ENCODE results near the gene PGLYRP1.
A peak's percentile ranks its signal among the peaks of the same experiment; 100 is the strongest.

Gene PGLYRP1

DNA sequence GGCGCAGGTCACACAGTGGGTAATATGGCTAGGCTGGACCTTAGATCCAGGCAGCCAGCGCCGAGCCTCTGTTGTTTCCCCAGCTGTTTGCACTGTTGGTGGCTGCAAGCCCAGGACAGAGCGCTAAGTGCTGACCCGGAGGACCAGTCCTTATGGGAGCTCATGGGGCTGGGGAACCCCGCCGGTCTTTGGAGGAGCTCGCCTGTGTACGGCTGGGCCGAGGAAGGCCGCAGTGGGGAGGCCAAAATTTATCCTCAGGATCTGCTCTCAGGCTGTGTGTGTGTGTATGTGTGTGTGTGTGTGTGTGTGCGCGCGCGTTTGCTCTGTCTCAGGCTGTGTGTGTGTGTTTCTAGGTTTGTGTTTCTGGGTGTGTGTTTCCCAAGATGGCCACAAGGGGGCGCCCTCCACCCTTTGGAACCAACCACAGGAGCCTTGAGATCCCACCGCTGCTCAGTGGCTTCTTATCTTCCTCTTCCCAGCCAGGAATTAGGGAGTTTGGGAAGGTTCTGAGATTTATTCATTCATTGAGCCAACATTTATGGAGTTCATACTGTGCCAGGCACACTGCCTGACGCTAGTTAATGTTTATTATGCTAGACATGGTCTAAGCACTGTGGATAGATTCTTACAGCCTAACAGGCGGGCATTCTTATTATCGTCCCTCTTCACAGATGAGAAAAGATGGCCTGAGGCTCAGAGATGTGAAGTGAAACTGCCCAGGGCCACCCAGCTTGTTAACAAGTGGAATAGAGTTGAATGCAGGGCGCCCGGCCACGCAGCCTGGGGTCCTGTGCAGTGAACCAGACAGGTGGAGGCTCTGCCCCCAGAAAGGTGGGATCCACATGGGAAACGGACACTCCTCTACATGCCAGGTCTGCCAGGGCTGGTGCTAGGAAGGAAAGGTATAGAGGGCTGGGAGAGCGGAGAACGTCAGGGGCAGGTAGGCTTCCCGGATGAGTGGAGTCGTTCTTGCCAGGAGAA lies 13.0 kb downstream of the PGLYRP1 start:
- Histone ChIP-seq H2AFZ (ENCODE audit: low read depth) (no peak overlapping the region), H3K4me3 (IDR thresholded peaks at IDR 0.05; ENCODE audit: insufficient read depth, low read depth, low read length) (no peak overlapping the region), H3K36me3 (ENCODE audit: insufficient read depth) (no peaks in the 10 kb centered on the region), H3K4me1 (ENCODE audit: low read depth, poor library complexity, severe bottlenecking) (no peaks in the 10 kb centered on the region), H3K4me2 (no peak overlapping the region), H4K20me1 (ENCODE audit: insufficient read depth) (no peaks in the 10 kb centered on the region), H3K79me2 (ENCODE audit: insufficient read depth, low read depth) (no peaks in the 10 kb centered on the region), H3K27ac (no peak overlapping the region), H3K27me3 (ENCODE audit: insufficient read depth, low read depth) (no peaks in the 10 kb centered on the region; the same call in 1 of the 2 replicates), H3K9ac (no peak overlapping the region)
- peak; percentile 98 for TF ChIP-seq CTCF (conservative IDR thresholded peaks at IDR 0.05; ENCODE audit: low read depth, low read length)

DNA sequence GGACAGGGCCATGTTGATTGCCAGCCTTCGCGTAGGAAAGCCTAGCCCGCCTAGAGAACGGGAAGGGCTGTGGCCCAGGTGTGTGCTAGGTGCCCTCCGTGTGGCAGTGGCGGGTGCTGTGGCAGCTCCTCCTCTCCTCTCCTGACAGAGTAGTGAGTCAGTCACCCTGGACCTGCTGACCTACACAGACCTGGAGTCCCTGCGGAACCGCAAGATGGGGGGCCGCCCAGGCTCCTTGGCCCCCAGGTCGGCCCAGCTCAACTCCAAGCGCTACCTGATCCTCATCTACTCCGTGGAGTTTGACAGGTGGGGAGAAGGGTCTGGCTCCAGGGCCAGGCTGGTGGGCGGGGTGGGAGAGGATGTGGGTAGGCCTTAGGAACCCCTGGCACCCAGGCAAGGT lies 16.4 kb downstream of the PGLYRP1 start:
- H3K9ac ChIP-seq: no peak overlapping the region
- no peak overlapping the region for H3K4me2 ChIP-seq
- H2AFZ ChIP-seq (ENCODE audit: low read depth): no peak overlapping the region
- H3K36me3 ChIP-seq (ENCODE audit: insufficient read depth): no peaks in the 10 kb centered on the region
- no peak overlapping the region for H3K27ac ChIP-seq
- no peaks in the 10 kb centered on the region for H3K79me2 ChIP-seq (ENCODE audit: insufficient read depth, low read depth)
- no peak for TF ChIP-seq CTCF (conservative IDR thresholded peaks at IDR 0.05; ENCODE audit: low read depth, low read length)
- H3K4me3 ChIP-seq (IDR thresholded peaks at IDR 0.05; ENCODE audit: insufficient read depth, low read depth, low read length): no peak overlapping the region
- no peaks in the 10 kb centered on the region for H3K4me1 ChIP-seq (ENCODE audit: low read depth, poor library complexity, severe bottlenecking)
- no peaks in the 10 kb centered on the region for H4K20me1 ChIP-seq (ENCODE audit: insufficient read depth)
- H3K27me3 ChIP-seq (ENCODE audit: insufficient read depth, low read depth): no peaks in the 10 kb centered on the region

DNA sequence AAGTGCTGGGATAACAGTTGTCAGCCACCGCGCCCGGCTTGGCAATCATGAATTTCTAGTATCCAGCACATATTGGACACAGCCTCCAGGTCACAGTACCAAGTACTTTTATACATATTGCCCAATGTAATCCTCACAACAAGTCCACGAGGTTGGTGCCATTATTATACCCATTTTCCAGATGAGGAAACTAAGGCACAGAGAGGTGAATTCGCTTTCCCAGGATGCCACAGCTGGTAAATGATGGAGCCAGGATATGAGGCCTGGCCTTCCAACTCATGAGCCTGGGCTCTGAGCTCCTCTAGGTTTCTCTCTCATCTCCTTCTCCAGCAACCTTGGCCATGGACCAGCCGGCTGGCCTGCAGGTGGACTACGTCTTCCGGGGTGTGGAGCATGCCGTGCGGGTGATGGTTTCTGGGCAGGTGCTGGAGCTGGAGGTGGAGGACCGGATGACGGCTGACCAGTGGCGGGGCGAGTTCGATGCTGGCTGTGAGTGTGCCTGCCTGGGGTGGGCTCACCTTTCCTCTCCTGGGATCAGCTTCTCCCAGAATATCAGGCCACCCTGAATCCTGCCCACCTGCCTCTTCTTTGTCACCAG lies 20.1 kb downstream of the PGLYRP1 start:
- no peak overlapping the region for H3K27ac ChIP-seq
- no peaks in the 10 kb centered on the region for H3K36me3 ChIP-seq (ENCODE audit: insufficient read depth)
- H2AFZ ChIP-seq (ENCODE audit: low read depth): no peak overlapping the region
- H3K79me2 ChIP-seq (ENCODE audit: insufficient read depth, low read depth): no peaks in the 10 kb centered on the region
- no peak for TF ChIP-seq CTCF (conservative IDR thresholded peaks at IDR 0.05; ENCODE audit: low read depth, low read length)
- H3K9ac ChIP-seq: no peak overlapping the region
- no peaks in the 10 kb centered on the region for H4K20me1 ChIP-seq (ENCODE audit: insufficient read depth)
- H3K4me1 ChIP-seq (ENCODE audit: low read depth, poor library complexity, severe bottlenecking): no peaks in the 10 kb centered on the region
- no peak overlapping the region for H3K4me2 ChIP-seq
- H3K4me3 ChIP-seq (IDR thresholded peaks at IDR 0.05; ENCODE audit: insufficient read depth, low read depth, low read length): no peak overlapping the region
- no peaks in the 10 kb centered on the region for H3K27me3 ChIP-seq (ENCODE audit: insufficient read depth, low read depth)

DNA sequence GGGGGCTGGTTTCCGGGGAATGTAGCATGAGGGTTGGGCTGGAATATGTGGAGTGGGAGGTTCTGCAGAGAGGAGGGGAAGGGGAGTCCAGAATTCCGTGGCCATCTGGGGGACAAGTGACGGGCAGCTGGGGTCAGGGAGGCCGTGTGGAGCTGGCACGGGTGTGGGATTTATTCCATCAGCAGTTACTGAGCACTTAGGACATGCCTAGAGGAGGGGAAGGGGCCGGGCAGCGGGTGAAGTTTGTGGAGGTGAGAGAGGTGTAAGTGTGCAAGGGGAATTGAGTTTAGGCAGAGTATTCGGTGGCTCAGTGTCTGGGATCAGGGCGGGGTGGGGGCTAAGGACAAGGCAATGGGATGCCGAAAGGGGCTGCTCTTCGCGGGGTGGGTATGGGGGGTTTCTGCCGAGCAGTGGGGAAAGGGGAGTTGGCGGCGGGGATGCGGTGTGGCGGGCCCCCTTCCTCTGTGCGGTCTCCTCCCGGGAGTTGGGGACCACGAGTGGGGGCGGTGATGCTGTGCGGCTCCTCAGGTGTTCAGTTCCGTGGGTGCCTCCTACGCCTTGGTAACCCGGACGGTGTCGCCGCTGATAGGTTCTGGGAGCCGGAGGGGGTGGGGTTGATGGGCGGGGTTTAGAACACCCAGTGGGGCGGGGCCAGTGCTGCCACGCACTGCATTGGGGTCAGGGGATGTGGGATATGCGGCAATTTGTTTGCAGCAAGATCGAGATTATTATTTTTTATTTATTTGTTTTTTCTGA lies 22.2 kb downstream of the PGLYRP1 start:
- Histone ChIP-seq H3K79me2 (ENCODE audit: insufficient read depth, low read depth) (peaks cover 6% of the 10 kb centered on the region; the same call in 1 of the 2 replicates), H3K9ac (no peak overlapping the region), H3K36me3 (ENCODE audit: insufficient read depth) (no peaks in the 10 kb centered on the region), H3K4me1 (ENCODE audit: low read depth, poor library complexity, severe bottlenecking) (peaks cover 6% of the 10 kb centered on the region), H3K27ac (no peak overlapping the region), H3K4me2 (no peak overlapping the region), H3K27me3 (ENCODE audit: insufficient read depth, low read depth) (no peaks in the 10 kb centered on the region), H2AFZ (ENCODE audit: low read depth) (no peak overlapping the region), H3K4me3 (IDR thresholded peaks at IDR 0.05; ENCODE audit: insufficient read depth, low read depth, low read length) (no peak overlapping the region), H4K20me1 (ENCODE audit: insufficient read depth) (no peaks in the 10 kb centered on the region)
- TF ChIP-seq CTCF (conservative IDR thresholded peaks at IDR 0.05; ENCODE audit: low read depth, low read length): no peak

Data from KMS-11 (cell line).